ENCODE measurements around the gene ADGRB2. TPM values are rescaled to one million over a fixed set of nuclear protein-coding genes. Genes with fewer than 3 reads are reported as not detected.

ADGRB2 gene
- total RNA-seq, 6 donors from 2014 or later: 0.34 to 1.9 (median 1.1) TPM

- Histone ChIP-seq H3K4me1 (peaks cover 29 to 44% (median 32%) of the 10 kb centered on the region in 4 donors), H3K36me3 (no peaks in the 10 kb centered on the region), H3K4me3 (no peak overlapping the region), H3K9me3 (no peaks in the 10 kb centered on the region), H3K27ac (no peak overlapping the region), H3K27me3 (peaks cover 0 to 38% (median 24%) of the 10 kb centered on the region in 4 donors)
- ATAC-seq (ENCODE audit: low FRiP score in 2 of 2) (no peak), DNase-seq (no peak)
- no peak for TF ChIP-seq CTCF (IDR thresholded peaks at IDR 0.05)
- no peak for TF ChIP-seq POLR2A (IDR thresholded peaks at IDR 0.05)
- no peak for TF ChIP-seq EP300 (IDR thresholded peaks at IDR 0.05)
- no peak for TF ChIP-seq POLR2AphosphoS5 (IDR thresholded peaks at IDR 0.05)
- WGBS, 2 donors: 49 to 71% methylated on average over 2 to 5 of the region's 5 CpGs
Measured at GRCh38 chr1:31765041-31765467, 914 bp upstream of the ADGRB2 start.

GRCh38 chr1:31763671-31764311 lies 349 bp downstream of the ADGRB2 start:
- H3K27ac ChIP-seq: no peak overlapping the region
- H3K36me3 ChIP-seq: no peaks in the 10 kb centered on the region
- DNase-seq: peak in 1 of 2 donors; percentile 82
- ATAC-seq (ENCODE audit: low FRiP score in 2 of 2): no peak
- peaks cover 0 to 38% (median 25%) of the 10 kb centered on the region in 4 donors for H3K27me3 ChIP-seq
- WGBS, 2 donors: 0 to 1% methylated on average over 20 to 24 of the region's 93 CpGs
- H3K4me1 ChIP-seq: peaks cover 29 to 44% (median 32%) of the 10 kb centered on the region in 4 donors
- H3K9me3 ChIP-seq: no peaks in the 10 kb centered on the region
- peak overlapping the region; percentile 6 to 54 (median 44) for H3K4me3 ChIP-seq
- TF ChIP-seq POLR2AphosphoS5 (IDR thresholded peaks at IDR 0.05): no peak
- TF ChIP-seq POLR2A (IDR thresholded peaks at IDR 0.05): no peak
- TF ChIP-seq EP300 (IDR thresholded peaks at IDR 0.05): no peak
- no peak for TF ChIP-seq CTCF (IDR thresholded peaks at IDR 0.05)

- no peak for TF ChIP-seq POLR2AphosphoS5 (IDR thresholded peaks at IDR 0.05)
- TF ChIP-seq CTCF (IDR thresholded peaks at IDR 0.05): peak; percentile 52 to 82 (median 69)
- ATAC-seq (ENCODE audit: low FRiP score in 2 of 2) (peak in 1 of 2 donors; percentile 22), DNase-seq (peak; percentile 63 to 93)
- H3K27me3 ChIP-seq: peaks cover 0 to 38% (median 25%) of the 10 kb centered on the region in 4 donors
- WGBS, 2 donors: 1 to 3% methylated on average over 25 to 26 of the region's 60 CpGs
- H3K9me3 ChIP-seq: no peaks in the 10 kb centered on the region
- H3K27ac ChIP-seq: no peak overlapping the region
- H3K4me1 ChIP-seq: peaks cover 29 to 44% (median 32%) of the 10 kb centered on the region in 4 donors
- H3K36me3 ChIP-seq: no peaks in the 10 kb centered on the region
- H3K4me3 ChIP-seq: peak overlapping the region; percentile 6 to 54 (median 44)
Measured at GRCh38 chr1:31762726-31763670, 1.1 kb downstream of the ADGRB2 start.

- no peak for ATAC-seq (ENCODE audit: low FRiP score in 2 of 2)
- peaks cover 29 to 44% (median 32%) of the 10 kb centered on the region in 4 donors for H3K4me1 ChIP-seq
- peaks cover 0 to 38% (median 25%) of the 10 kb centered on the region in 4 donors for H3K27me3 ChIP-seq
- 15 to 20% methylated on average over 1 to 7 of the region's 7 CpGs for WGBS, 2 donors
- no peak overlapping the region for H3K27ac ChIP-seq
- H3K36me3 ChIP-seq: no peaks in the 10 kb centered on the region
- peak overlapping the region in 1 of 4 donors; percentile 54 for H3K4me3 ChIP-seq
- no peaks in the 10 kb centered on the region for H3K9me3 ChIP-seq
- DNase-seq: no peak
- TF ChIP-seq CTCF (IDR thresholded peaks at IDR 0.05) (no peak), POLR2A (IDR thresholded peaks at IDR 0.05) (no peak), EP300 (IDR thresholded peaks at IDR 0.05) (no peak), POLR2AphosphoS5 (IDR thresholded peaks at IDR 0.05) (no peak)
Measured at GRCh38 chr1:31762323-31762722, 1.8 kb downstream of the ADGRB2 start.

All from upper lobe of left lung (tissue), 6 donors.